GM23338 (cell line): Measurements from ENCODE around the gene CENPV. TPM values are rescaled to one million over a fixed set of nuclear protein-coding genes. Genes with fewer than 3 reads are reported as not detected.
"Not testable (repeated sequence)": the region's sequence is repeated elsewhere in the genome, so short reads cannot be mapped to it uniquely, and the experiment has no call there.

Experiments
- ATAC-seq: fragments of 200-7000 bp; cut with Tn5 transposase; 3 replicates; pipeline ENCODE4 v1.9.1; 2020
- DNase-seq: peaks from one replicate; pipeline ENCODE4 v3.0.0-alpha.2; 2015; ENCODE audit warnings: low spot score
- H2AFZ ChIP-seq: fragments of 200-600 bp; sonication (generic); 2 replicates; pipeline ENCODE4 v1.8.0; 2016; ENCODE audit warnings: antibody characterized with exemption, mild to moderate bottlenecking, moderate library complexity
- H3F3A ChIP-seq: fragments of 200-600 bp; sonication (generic); replicated peaks from 2 replicates; pipeline ENCODE4 v1.8.0; 2017; ENCODE audit warnings: antibody characterized with exemption, mixed run types, low read depth
- H3K27ac ChIP-seq: fragments of 200-600 bp; sonication (generic); 2 replicates; pipeline ENCODE4 v1.6.1; 2016; ENCODE audit warnings: low read depth
- H3K27me3 ChIP-seq: fragments of 200-600 bp; sonication (generic); 2 replicates; pipeline ENCODE4 v1.8.0; 2016; ENCODE audit warnings: mild to moderate bottlenecking, mixed run types, moderate library complexity; ENCODE audit not compliant: insufficient read depth
- H3K36me3 ChIP-seq: fragments of 200-600 bp; sonication (generic); 2 replicates; pipeline ENCODE4 v1.8.0; 2016; ENCODE audit warnings: mild to moderate bottlenecking; ENCODE audit not compliant: insufficient read depth
- H3K4me1 ChIP-seq: fragments of 200-600 bp; sonication (generic); 2 replicates; pipeline ENCODE4 v1.8.0; 2016; ENCODE audit warnings: mild to moderate bottlenecking, moderate library complexity; ENCODE audit not compliant: insufficient read depth
- H3K4me2 ChIP-seq: fragments of 200-600 bp; sonication (generic); 2 replicates; pipeline ENCODE4 v1.7.1; 2017; ENCODE audit warnings: mixed run types
- H3K4me3 ChIP-seq: fragments of 200-600 bp; sonication (generic); 2 replicates; pipeline ENCODE4 v1.6.1; 2016; ENCODE audit warnings: mixed run types
- H3K79me2 ChIP-seq: fragments of 200-600 bp; sonication (generic); replicated peaks from 2 replicates; pipeline ENCODE4 v1.8.0; 2017; ENCODE audit warnings: mild to moderate bottlenecking; ENCODE audit not compliant: insufficient read depth
- H3K9me2 ChIP-seq: fragments of 200-600 bp; sonication (generic); 2 replicates; pipeline ENCODE4 v1.8.0; 2017; ENCODE audit not compliant: insufficient read depth
- H4K20me1 ChIP-seq: fragments of 200-600 bp; sonication (generic); replicated peaks from 2 replicates; pipeline ENCODE4 v1.8.0; 2017; ENCODE audit warnings: mild to moderate bottlenecking; ENCODE audit not compliant: insufficient read depth
- H3K27ac Mint-ChIP-seq: 2 replicates; pipeline ENCODE4 v1.8.0; 2020; ENCODE audit warnings: inconsistent platforms, mild to moderate bottlenecking, moderate library complexity, mixed read lengths
- H3K27me3 Mint-ChIP-seq: 3 replicates; pipeline ENCODE4 v1.8.0; 2022; ENCODE audit warnings: low read depth, mild to moderate bottlenecking, moderate library complexity, mixed read lengths, inconsistent platforms; ENCODE audit not compliant: insufficient read depth, poor library complexity
- H3K36me3 Mint-ChIP-seq: 3 replicates; pipeline ENCODE4 v1.8.0; 2021; ENCODE audit warnings: low read depth, mild to moderate bottlenecking, inconsistent platforms, moderate library complexity, mixed read lengths
- H3K4me1 Mint-ChIP-seq: 3 replicates; pipeline ENCODE4 v1.8.0; 2020; ENCODE audit warnings: mild to moderate bottlenecking, inconsistent platforms, mixed read lengths
- H3K4me3 Mint-ChIP-seq: 3 replicates; pipeline ENCODE4 v1.8.0; 2021; ENCODE audit warnings: moderate library complexity, mild to moderate bottlenecking, inconsistent platforms, mixed read lengths
- H3K9me3 Mint-ChIP-seq: 3 replicates; pipeline ENCODE4 v1.8.0; 2020; ENCODE audit warnings: moderate library complexity, mild to moderate bottlenecking, inconsistent platforms, mixed read lengths
- CTCF ChIP-seq, 2 experiments: fragments of 200-600 bp in 1 of 2; sonication (generic) in 1 of 2; conservative IDR thresholded peaks; 2 replicates each; pipeline versions ENCODE4 v1.5.1 to v1.6.1; 2016 to 2017; ENCODE audit warnings: antibody characterized with exemption in 2 of 2, low read depth in 2 of 2, mild to moderate bottlenecking in 2 of 2, moderate library complexity in 1 of 2
- ETS1 ChIP-seq: IDR thresholded peaks from 2 replicates; pipeline ENCODE4 v1.6.1; 2016; ENCODE audit warnings: antibody characterized with exemption
- EZH2 ChIP-seq: fragments of 200-600 bp; sonication (generic); IDR thresholded peaks from one replicate; pipeline ENCODE4 v1.8.0; 2017; ENCODE audit warnings: antibody characterized with exemption, mild to moderate bottlenecking, low read depth; ENCODE audit not compliant: unreplicated experiment
- EZH2phosphoT487 ChIP-seq: fragments of 200-600 bp; sonication (generic); IDR thresholded peaks from one replicate; pipeline ENCODE4 v1.8.1; 2018; ENCODE audit warnings: antibody characterized with exemption; ENCODE audit not compliant: unreplicated experiment
- JUNB ChIP-seq: IDR thresholded peaks from one replicate; pipeline ENCODE4 v1.6.1; 2016; ENCODE audit warnings: antibody characterized with exemption; ENCODE audit not compliant: unreplicated experiment
- NANOG ChIP-seq: IDR thresholded peaks from 2 replicates; pipeline ENCODE4 v1.6.1; 2016; ENCODE audit warnings: antibody characterized with exemption, borderline replicate concordance
- POLR2AphosphoS5 ChIP-seq: IDR thresholded peaks from 2 replicates; pipeline ENCODE4 v1.6.1; 2016; ENCODE audit warnings: antibody characterized with exemption, low read depth
- STAT1 ChIP-seq: IDR thresholded peaks from one replicate; pipeline ENCODE4 v1.6.1; 2016; ENCODE audit warnings: antibody characterized with exemption; ENCODE audit not compliant: unreplicated experiment
- ZNF114 ChIP-seq: fragments of 250-450 bp; sonication (Bioruptor Pico); IDR thresholded peaks from 2 replicates; pipeline ENCODE4 v1.5.0; 2020; ENCODE audit warnings: mild to moderate bottlenecking, moderate library complexity
- ZNF331 ChIP-seq: fragments of 250-450 bp; sonication (Bioruptor Pico); IDR thresholded peaks from 2 replicates; pipeline ENCODE4 v1.5.0; 2020; ENCODE audit warnings: low read depth, mild to moderate bottlenecking, moderate library complexity
- polyA plus RNA-seq: library from polyadenylated mRNA; unstranded; fragments of >200 nt; fragmentation: Nextera tagmentation; extraction: Ambion mirVana; gene quantifications from 2 replicates; pipeline ENCODE4 v1.2.1, GENCODE V29; 2016
- total RNA-seq: library from RNA; depleted of rRNA; stranded (reverse); fragments of >200 nt; shearing (Covaris generic); gene quantifications from 2 replicates; pipeline ENCODE4 v1.2.3, GENCODE V29; 2014

Gene CENPV
- total and polyA plus RNA-seq, 2 experiments from 2014 or later = 139 to 300 TPM

- Mint-ChIP-seq H3K27ac (no peak overlapping the region), H3K27me3 (peaks cover 5% of the 10 kb centered on the region)
- TF ChIP-seq NANOG (no peak), ETS1 (no peak), EZH2 (no peak), ZNF331 (CRISPR knock-in tag) (no peak), JUNB (no peak), EZH2phosphoT487 (no peak)
Measured at GRCh38 chr17:16300554-16300953, 52.7 kb downstream of the CENPV start.

GRCh38 chr17:16298140-16298662 is 55.1 kb downstream of the CENPV start:
- H3K27ac ChIP-seq = no peak overlapping the region
- Mint-ChIP-seq H3K27me3 (peaks cover 5% of the 10 kb centered on the region), H3K4me1 (peaks cover 9% of the 10 kb centered on the region), H3K9me3 (no peaks in the 10 kb centered on the region), H3K36me3 (peaks cover 7% of the 10 kb centered on the region), H3K4me3 (no peak overlapping the region), H3K27ac (no peak overlapping the region)
- DNase-seq = no peak
- H3K4me1 ChIP-seq = no peaks in the 10 kb centered on the region
- H4K20me1 ChIP-seq = no peaks in the 10 kb centered on the region; the same call in 1 of the 2 replicates
- H3K27me3 ChIP-seq = no peaks in the 10 kb centered on the region
- H2AFZ ChIP-seq = no peak overlapping the region
- H3K9me2 ChIP-seq = no peaks in the 10 kb centered on the region
- H3K36me3 ChIP-seq = no peaks in the 10 kb centered on the region
- no peak overlapping the region for H3K4me2 ChIP-seq
- no peak for TF ChIP-seq STAT1
- no peaks in the 10 kb centered on the region for H3K79me2 ChIP-seq
- no peaks in the 10 kb centered on the region for H3F3A ChIP-seq
- ATAC-seq = no peak
- no peak overlapping the region for H3K4me3 ChIP-seq

More at GRCh38 chr17:16300554-16300953, 52.7 kb downstream of the CENPV start:
- 0 out of 2 replicates have a peak, but pooled peaks cover 3% of the 10 kb centered on the region for H3F3A ChIP-seq
- no peak overlapping the region for H2AFZ ChIP-seq
- ATAC-seq (no peak), DNase-seq (no peak)
- no peaks in the 10 kb centered on the region for H3K36me3 ChIP-seq
- no peak overlapping the region for H3K4me3 ChIP-seq
- H3K27ac ChIP-seq = no peak overlapping the region
- H3K4me3 Mint-ChIP-seq = no peak overlapping the region
- H3K4me2 ChIP-seq = no peak overlapping the region
- H4K20me1 ChIP-seq = peaks cover 3% of the 10 kb centered on the region; the same call in 1 of the 2 replicates
- H3K9me2 ChIP-seq = no peaks in the 10 kb centered on the region
- H3K36me3 Mint-ChIP-seq = peaks cover 7% of the 10 kb centered on the region
- H3K4me1 ChIP-seq = no peaks in the 10 kb centered on the region
- peaks cover 9% of the 10 kb centered on the region for H3K4me1 Mint-ChIP-seq
- H3K79me2 ChIP-seq = no peaks in the 10 kb centered on the region
- no peaks in the 10 kb centered on the region for H3K9me3 Mint-ChIP-seq
- no peaks in the 10 kb centered on the region for H3K27me3 ChIP-seq

GRCh38 chr17:16297367-16298139 is 55.7 kb downstream of the CENPV start:
- no peak overlapping the region for H3K4me3 ChIP-seq
- no peaks in the 10 kb centered on the region for H3K36me3 ChIP-seq
- H3K27ac ChIP-seq = no peak overlapping the region
- no peaks in the 10 kb centered on the region for H3K79me2 ChIP-seq
- no peaks in the 10 kb centered on the region for H3K27me3 ChIP-seq
- peaks cover 7% of the 10 kb centered on the region for H3K36me3 Mint-ChIP-seq
- no peak overlapping the region for H3K27ac Mint-ChIP-seq
- ATAC-seq (peak; percentile 79), DNase-seq (peak; percentile 31)
- no peaks in the 10 kb centered on the region for H3K9me2 ChIP-seq
- no peak for TF ChIP-seq CTCF (conservative IDR thresholded peaks at IDR 0.05; ENCODE audit: low read depth in 2 of 2)
- no peak for TF ChIP-seq NANOG
- no peak for TF ChIP-seq POLR2AphosphoS5
- TF ChIP-seq EZH2 = no peak
- no peak for TF ChIP-seq ZNF114 (CRISPR knock-in tag)
- TF ChIP-seq ZNF331 (CRISPR knock-in tag) = no peak
- no peak for TF ChIP-seq JUNB
- H2AFZ ChIP-seq = no peak overlapping the region
- H3K4me1 Mint-ChIP-seq = peaks cover 9% of the 10 kb centered on the region
- H3K4me3 Mint-ChIP-seq = no peak overlapping the region
- H3K27me3 Mint-ChIP-seq = peaks cover 5% of the 10 kb centered on the region
- H3K4me1 ChIP-seq = no peaks in the 10 kb centered on the region
- H4K20me1 ChIP-seq = no peaks in the 10 kb centered on the region; the same call in 1 of the 2 replicates
- no peak overlapping the region for H3K4me2 ChIP-seq
- no peaks in the 10 kb centered on the region for H3F3A ChIP-seq
- no peaks in the 10 kb centered on the region for H3K9me3 Mint-ChIP-seq

GRCh38 chr17:16296072-16296471 is 57.2 kb downstream of the CENPV start:
- H4K20me1 ChIP-seq, H3K79me2 ChIP-seq, H3K4me3 Mint-ChIP-seq, H3K4me1 ChIP-seq, H3K27me3 Mint-ChIP-seq, DNase-seq, H3K36me3 Mint-ChIP-seq, H3K4me3 ChIP-seq, H3K27ac Mint-ChIP-seq, H3K4me1 Mint-ChIP-seq, H3K4me2 ChIP-seq, H3F3A ChIP-seq, H3K27ac ChIP-seq, H2AFZ ChIP-seq, H3K27me3 ChIP-seq, H3K36me3 ChIP-seq, ATAC-seq, H3K9me2 ChIP-seq, H3K9me3 Mint-ChIP-seq: not testable (repeated sequence)
